Hepatocyte (in vitro differentiated cells): ENCODE data around the gene MAST3.

Experiments used
- EZH2 ChIP-seq: fragments of 200-600 bp; sonication (generic); IDR thresholded peaks from 2 replicates; pipeline ENCODE4 v1.6.1; 2016; ENCODE audit warnings: antibody characterized with exemption, mild to moderate bottlenecking, borderline replicate concordance
- EZH2phosphoT487 ChIP-seq: fragments of 200-600 bp; sonication (generic); IDR thresholded peaks from one replicate; pipeline ENCODE4 v1.6.1; 2018; ENCODE audit warnings: antibody characterized with exemption, mild to moderate bottlenecking, low read depth, moderate library complexity; ENCODE audit not compliant: unreplicated experiment, severe bottlenecking
- TF ChIP-seq, protein P1 (sequence below): fragments of 200-600 bp; sonication (generic); IDR thresholded peaks from 2 replicates; pipeline ENCODE4 v1.5.1; 2016; ENCODE audit warnings: antibody characterized with exemption, mild to moderate bottlenecking; ENCODE audit not compliant: poor library complexity

DNA sequence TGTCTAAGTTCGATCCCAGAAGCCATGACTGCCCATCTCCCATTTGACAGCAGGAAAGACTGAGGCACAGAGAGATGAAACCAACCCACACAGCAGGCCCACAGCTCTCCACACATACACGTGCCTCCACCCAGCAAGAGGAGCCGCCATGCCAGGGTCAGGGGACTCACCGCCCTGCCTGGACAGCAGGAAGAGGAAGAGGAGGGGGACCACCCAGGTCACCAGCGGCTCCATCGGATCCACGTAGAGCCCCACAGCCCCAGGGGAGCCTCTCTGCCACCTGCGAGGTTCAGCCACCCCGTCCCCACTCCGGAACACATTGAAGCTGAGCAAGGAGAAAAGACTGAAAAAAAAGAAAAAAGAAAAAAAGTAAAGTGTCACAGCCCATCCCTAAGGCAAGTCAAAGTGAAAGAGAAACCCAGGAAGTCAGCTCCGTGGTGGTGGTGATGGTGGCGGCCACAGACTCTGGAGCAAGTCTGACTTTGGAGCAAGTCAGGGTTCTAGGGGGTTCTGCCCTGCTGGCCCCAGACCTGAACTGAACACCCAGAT lies 10.9 kb upstream of the MAST3 start, which contains the start of gene IL12RB1:
- TF ChIP-seq, protein P1, sequence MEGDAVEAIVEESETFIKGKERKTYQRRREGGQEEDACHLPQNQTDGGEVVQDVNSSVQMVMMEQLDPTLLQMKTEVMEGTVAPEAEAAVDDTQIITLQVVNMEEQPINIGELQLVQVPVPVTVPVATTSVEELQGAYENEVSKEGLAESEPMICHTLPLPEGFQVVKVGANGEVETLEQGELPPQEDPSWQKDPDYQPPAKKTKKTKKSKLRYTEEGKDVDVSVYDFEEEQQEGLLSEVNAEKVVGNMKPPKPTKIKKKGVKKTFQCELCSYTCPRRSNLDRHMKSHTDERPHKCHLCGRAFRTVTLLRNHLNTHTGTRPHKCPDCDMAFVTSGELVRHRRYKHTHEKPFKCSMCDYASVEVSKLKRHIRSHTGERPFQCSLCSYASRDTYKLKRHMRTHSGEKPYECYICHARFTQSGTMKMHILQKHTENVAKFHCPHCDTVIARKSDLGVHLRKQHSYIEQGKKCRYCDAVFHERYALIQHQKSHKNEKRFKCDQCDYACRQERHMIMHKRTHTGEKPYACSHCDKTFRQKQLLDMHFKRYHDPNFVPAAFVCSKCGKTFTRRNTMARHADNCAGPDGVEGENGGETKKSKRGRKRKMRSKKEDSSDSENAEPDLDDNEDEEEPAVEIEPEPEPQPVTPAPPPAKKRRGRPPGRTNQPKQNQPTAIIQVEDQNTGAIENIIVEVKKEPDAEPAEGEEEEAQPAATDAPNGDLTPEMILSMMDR = no peak
- TF ChIP-seq EZH2phosphoT487 = no peak
- TF ChIP-seq EZH2 = no peak
